Sigmoid colon (tissue), 7 donors: ENCODE data around the gene LITAF. TPM values are rescaled to one million over a fixed set of nuclear protein-coding genes. Genes with fewer than 3 reads are reported as not detected.
A peak's percentile ranks its signal among the peaks of the same experiment; 100 is the strongest.

ENCODE experiments used
- DNase-seq: peaks from one replicate; pipeline ENCODE4 v3.0.0-alpha.2; 2019
- H3K27ac ChIP-seq, 4 donors: fragments of 200-600 bp; sonication (generic); one replicate each; pipeline ENCODE4 v1.5.1; 2016 to 2019; ENCODE audit warnings: mild to moderate bottlenecking in 1 of 4
- H3K27me3 ChIP-seq, 3 donors: fragments of 200-600 bp; sonication (generic); one replicate each; pipeline ENCODE4 v1.5.1; 2019; ENCODE audit warnings: mild to moderate bottlenecking in 1 of 3
- H3K36me3 ChIP-seq, 4 donors: fragments of 200-600 bp; sonication (generic); one replicate each; pipeline ENCODE4 v1.5.1; 2016 to 2019
- H3K4me1 ChIP-seq, 4 donors: fragments of 200-600 bp; sonication (generic); one replicate each; pipeline ENCODE4 v1.5.1; 2017 to 2019
- H3K4me3 ChIP-seq, 4 donors: fragments of 200-600 bp; sonication (generic); one replicate each; pipeline ENCODE4 v1.5.1; 2017 to 2019; ENCODE audit warnings: mild to moderate bottlenecking in 2 of 4, moderate library complexity in 1 of 4
- H3K9me3 ChIP-seq, 4 donors: fragments of 200-600 bp in 3 of 4; sonication (generic) in 3 of 4; one replicate each; pipeline versions ENCODE4 v1.5.1 to v1.6.1; 2013 to 2019
- EP300 ChIP-seq, 4 donors: sonication (generic); formaldehyde crosslinking; IDR thresholded peaks; one replicate each; pipeline ENCODE4 v1.6.1; 2017; ENCODE audit warnings: antibody characterized with exemption in 4 of 4
- POLR2A ChIP-seq, 2 donors: fragments of 450-650 bp; IDR thresholded peaks; one replicate each; pipeline ENCODE4 v1.6.1; 2016; ENCODE audit warnings: antibody characterized with exemption in 2 of 2, mild to moderate bottlenecking in 2 of 2, moderate library complexity in 2 of 2
- POLR2AphosphoS5 ChIP-seq, 4 donors: sonication (generic); formaldehyde crosslinking; IDR thresholded peaks; one replicate each; pipeline ENCODE4 v1.6.1; 2017; ENCODE audit warnings: antibody characterized with exemption in 4 of 4
- WGBS, 2 donors: extraction: QIAGEN DNeasy Blood & Tissue Kit; methylation state at CpG; one replicate each; pipeline ENCODE4 v1.1.7; 2013; 5-methylcytosine and 5-hydroxymethylcytosine counted together
- intact Hi-C: fragments of 100-400 bp; cut with DNase I; formaldehyde crosslinking; loops from one replicate; pipeline ENCODE4 v1.15.1; 2023
- polyA plus RNA-seq, 3 donors: library from polyadenylated mRNA; stranded (reverse); fragments of 200-250 nt; gene quantifications; one replicate each; pipeline ENCODE4 v1.2.3, GENCODE V29; 2013
- total RNA-seq, 4 donors: library from RNA; depleted of rRNA; stranded (reverse); fragments of >200 nt; gene quantifications; one replicate each; pipeline ENCODE4 v1.1.0, GENCODE V29; 2016
- TF ChIP-seq, protein P1 (sequence below), 4 experiments: fragments of 450-650 bp in 3 of 4; fragments of 200-600 bp in 1 of 4; IDR thresholded peaks; one replicate each; pipeline ENCODE4 v1.5.1; 2016 to 2019; ENCODE audit warnings: antibody characterized with exemption in 4 of 4, mild to moderate bottlenecking in 3 of 4, moderate library complexity in 2 of 4
- donor health status: healthy with polysubstance abuse.
- donor health status: Bipolar disorder and iron deficiency.
- donor health status: healthy.

LITAF gene
- total RNA-seq (10 to 100 TPM; 20.6 to 55.1 (median 39.9) TPM), polyA plus RNA-seq (100 to 1,000 TPM; 176 to 307 (median 195) TPM)

DNA sequence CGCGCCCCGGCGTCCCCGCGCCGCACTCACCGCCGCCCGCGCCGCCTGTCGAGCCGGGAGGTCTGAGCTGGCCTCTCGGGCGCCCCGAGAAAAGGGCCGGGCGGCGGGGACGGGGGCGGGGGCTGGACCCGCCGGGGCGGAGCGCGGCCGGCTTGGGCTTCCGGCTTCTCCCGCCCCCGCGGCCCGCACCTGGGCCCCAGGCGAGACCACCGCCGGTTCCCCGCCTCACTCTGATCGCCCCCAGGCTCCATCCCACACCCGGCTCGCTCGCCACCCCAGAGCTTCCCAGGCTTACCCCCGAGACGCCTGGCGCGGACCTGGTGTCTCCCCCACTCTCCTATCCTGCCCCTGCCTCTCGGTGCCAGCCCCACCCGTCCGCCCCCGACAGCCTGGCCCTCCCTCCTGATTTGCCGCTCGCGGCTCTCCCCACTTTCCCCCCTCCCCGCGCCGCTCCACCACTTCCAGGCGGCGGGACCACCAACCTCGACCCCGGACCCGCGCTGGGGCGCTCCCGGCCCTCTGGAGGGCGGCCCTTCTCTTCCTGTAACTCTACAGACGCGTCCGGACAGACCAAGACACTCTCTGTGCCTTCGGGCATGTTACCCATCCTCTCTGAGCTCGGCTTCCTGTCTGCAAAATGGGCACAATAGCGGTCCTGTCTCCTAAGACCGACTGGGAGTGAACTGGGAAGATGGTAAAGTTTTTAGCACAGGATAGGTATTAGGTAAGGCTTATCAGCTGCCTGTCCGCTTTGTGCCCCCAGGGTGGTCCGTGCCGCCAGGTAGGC, at the start of gene LITAF:
Gene LITAF, minus strand, starts transcription at position 64 of the 787 bp plus-strand sequence. CDS start 30,189 bp downstream, outside the sequence.
- H3K9me3 ChIP-seq = no peaks in the 10 kb centered on the region
- no peaks in the 10 kb centered on the region for H3K27me3 ChIP-seq
- H3K36me3 ChIP-seq = no peaks in the 10 kb centered on the region
- DNase-seq = peak; percentile 81
- TF ChIP-seq POLR2A (IDR thresholded peaks at IDR 0.05) (no peak), POLR2AphosphoS5 (IDR thresholded peaks at IDR 0.05) (peak in 3 of 4 donors; percentile 28 to 79 (median 76))
- H3K4me3 ChIP-seq = peak within 1 kb of the TSS; percentile 41 to 96 (median 82)
- 3 to 4% methylated on average over 74 of the region's 74 CpGs for whole genome bisulfite sequencing, 2 donors
- peaks cover 0 to 25% (median 16%) of the 10 kb centered on the region in 4 donors for H3K4me1 ChIP-seq
- intact Hi-C loops = no loop called here
- H3K27ac ChIP-seq = peak within 1 kb of the TSS; percentile 82 to 94 (median 86)

DNA sequence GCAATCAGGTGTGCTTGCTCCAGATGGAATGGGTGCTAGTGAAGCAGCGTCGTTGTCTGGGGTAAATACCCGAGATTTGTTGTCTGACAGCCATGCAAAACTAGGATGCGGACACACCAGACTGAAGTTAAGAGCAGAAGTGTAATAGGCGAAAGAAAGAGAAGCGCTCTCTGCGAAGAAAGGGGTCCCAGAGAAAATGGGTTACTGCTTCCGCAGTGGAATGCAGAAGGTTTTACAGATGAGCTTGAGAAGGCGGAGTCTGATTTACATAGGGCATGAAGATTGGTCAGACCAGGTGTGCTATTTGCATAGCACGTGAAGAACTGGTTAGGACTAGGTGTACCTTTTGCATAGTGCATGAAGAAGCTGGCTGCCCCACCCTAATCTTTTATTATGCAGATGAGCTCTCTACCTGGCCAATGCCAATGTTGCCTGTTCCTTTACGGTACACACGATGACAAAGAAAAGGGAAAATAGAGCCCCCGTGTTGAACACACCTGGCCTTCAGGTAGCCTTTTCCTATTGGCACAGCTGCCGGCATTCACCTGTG, 49.5 kb upstream of the LITAF start:
- no peak for DNase-seq
- H3K4me1 ChIP-seq = peaks cover 0 to 33% (median 30%) of the 10 kb centered on the region in 4 donors
- 20 to 49% methylated on average over 14 of the region's 14 CpGs for WGBS, 2 donors
- no peak overlapping the region for H3K27ac ChIP-seq
- TF ChIP-seq POLR2AphosphoS5 (IDR thresholded peaks at IDR 0.05) (peak in 1 of 4 donors; percentile 34), EP300 (IDR thresholded peaks at IDR 0.05) (no peak), POLR2A (IDR thresholded peaks at IDR 0.05) (peak in 1 of 2 donors; percentile 75)
- TF ChIP-seq, protein P1, sequence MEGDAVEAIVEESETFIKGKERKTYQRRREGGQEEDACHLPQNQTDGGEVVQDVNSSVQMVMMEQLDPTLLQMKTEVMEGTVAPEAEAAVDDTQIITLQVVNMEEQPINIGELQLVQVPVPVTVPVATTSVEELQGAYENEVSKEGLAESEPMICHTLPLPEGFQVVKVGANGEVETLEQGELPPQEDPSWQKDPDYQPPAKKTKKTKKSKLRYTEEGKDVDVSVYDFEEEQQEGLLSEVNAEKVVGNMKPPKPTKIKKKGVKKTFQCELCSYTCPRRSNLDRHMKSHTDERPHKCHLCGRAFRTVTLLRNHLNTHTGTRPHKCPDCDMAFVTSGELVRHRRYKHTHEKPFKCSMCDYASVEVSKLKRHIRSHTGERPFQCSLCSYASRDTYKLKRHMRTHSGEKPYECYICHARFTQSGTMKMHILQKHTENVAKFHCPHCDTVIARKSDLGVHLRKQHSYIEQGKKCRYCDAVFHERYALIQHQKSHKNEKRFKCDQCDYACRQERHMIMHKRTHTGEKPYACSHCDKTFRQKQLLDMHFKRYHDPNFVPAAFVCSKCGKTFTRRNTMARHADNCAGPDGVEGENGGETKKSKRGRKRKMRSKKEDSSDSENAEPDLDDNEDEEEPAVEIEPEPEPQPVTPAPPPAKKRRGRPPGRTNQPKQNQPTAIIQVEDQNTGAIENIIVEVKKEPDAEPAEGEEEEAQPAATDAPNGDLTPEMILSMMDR (IDR thresholded peaks at IDR 0.05) = no peak
- no peaks in the 10 kb centered on the region for H3K36me3 ChIP-seq
- no peaks in the 10 kb centered on the region for H3K27me3 ChIP-seq
- intact Hi-C loops = loop anchor here (10.0 kb wide), 1 partner anchor 81 kb away; no protein-coding TSS in a partner anchor
- H3K9me3 ChIP-seq = no peaks in the 10 kb centered on the region
- no peak overlapping the region for H3K4me3 ChIP-seq

- Histone ChIP-seq H3K27ac (no peak overlapping the region), H3K4me3 (no peak overlapping the region), H3K27me3 (no peaks in the 10 kb centered on the region), H3K4me1 (peaks cover 0 to 28% (median 25%) of the 10 kb centered on the region in 4 donors), H3K36me3 (no peaks in the 10 kb centered on the region), H3K9me3 (no peaks in the 10 kb centered on the region)
- WGBS, 2 donors = 55 to 82% methylated on average over 12 of the region's 12 CpGs
- intact Hi-C loops = loop anchor here (10.0 kb wide), 1 partner anchor 81 kb away; no protein-coding TSS in a partner anchor
- no peak for DNase-seq
- TF ChIP-seq, protein P1 (IDR thresholded peaks at IDR 0.05) = no peak
- TF ChIP-seq POLR2A (IDR thresholded peaks at IDR 0.05) (no peak), EP300 (IDR thresholded peaks at IDR 0.05) (no peak), POLR2AphosphoS5 (IDR thresholded peaks at IDR 0.05) (no peak)
These were observed 49.0 kb upstream of the LITAF start for GRCh38 chr16:11635679-11636171.

GRCh38 chr16:11635113-11635652, 48.5 kb upstream of the LITAF start:
- no peaks in the 10 kb centered on the region for H3K36me3 ChIP-seq
- peaks cover 0 to 22% (median 20%) of the 10 kb centered on the region in 4 donors for H3K4me1 ChIP-seq
- intact Hi-C loops = loop anchor here (10.0 kb wide), 1 partner anchor 80 kb away; no protein-coding TSS in a partner anchor
- H3K27me3 ChIP-seq = no peaks in the 10 kb centered on the region
- WGBS, 2 donors = 27 to 81% methylated on average over 10 of the region's 10 CpGs
- DNase-seq = no peak
- no peak overlapping the region for H3K27ac ChIP-seq
- TF ChIP-seq POLR2AphosphoS5 (IDR thresholded peaks at IDR 0.05) (no peak), EP300 (IDR thresholded peaks at IDR 0.05) (no peak), POLR2A (IDR thresholded peaks at IDR 0.05) (no peak)
- TF ChIP-seq, protein P1 (IDR thresholded peaks at IDR 0.05) = no peak
- H3K4me3 ChIP-seq = no peak overlapping the region
- H3K9me3 ChIP-seq = no peaks in the 10 kb centered on the region
